CD1c-positive myeloid dendritic cell (primary cell): Measurements from ENCODE around the gene PYGL.
"Not testable (repeated sequence)": the region's sequence is repeated elsewhere in the genome, so short reads cannot be mapped to it uniquely, and the experiment has no call there.

Source experiments
- DNase-seq: peaks from one replicate; pipeline ENCODE4 v3.0.0-alpha.2; 2016; ENCODE audit errors: extremely low spot score

PYGL gene

GRCh38 chr14:50943943-50944646 lies at the start of gene PYGL:
Gene PYGL (minus strand): TSS chr14:50944483. CDS start chr14:50944403, 80 bp downstream.
- peak; percentile 88 for DNase-seq

- DNase-seq, result no peak
Measured at GRCh38 chr14:50985859-50986331, 41.6 kb upstream of the PYGL start.

- no peak for DNase-seq
Measured at GRCh38 chr14:50985124-50985858, 41.0 kb upstream of the PYGL start.

GRCh38 chr14:50984036-50984710 lies 39.9 kb upstream of the PYGL start:
- DNase-seq, result no peak

GRCh38 chr14:50979941-50980850 lies 35.9 kb upstream of the PYGL start:
- DNase-seq, result no peak

- no peak for DNase-seq
Measured at GRCh38 chr14:50978888-50979287, 34.6 kb upstream of the PYGL start.

- no peak for DNase-seq
Measured at GRCh38 chr14:50978529-50978871, 34.2 kb upstream of the PYGL start.

GRCh38 chr14:50977863-50978528 lies 33.7 kb upstream of the PYGL start:
- peak; percentile 34 for DNase-seq

- DNase-seq, result no peak
Measured at GRCh38 chr14:50974118-50974517, 29.8 kb upstream of the PYGL start.

- no peak for DNase-seq
Measured at GRCh38 chr14:50972734-50973133, 28.5 kb upstream of the PYGL start.

GRCh38 chr14:50970886-50971781 lies 26.9 kb upstream of the PYGL start:
- DNase-seq, result no peak

- peak; percentile 20 for DNase-seq
Measured at GRCh38 chr14:50967790-50968189, 23.5 kb upstream of the PYGL start.

- no peak for DNase-seq
Measured at GRCh38 chr14:50967103-50967502, 22.8 kb upstream of the PYGL start.

- DNase-seq, result no peak
Measured at GRCh38 chr14:50964683-50965390, 20.6 kb upstream of the PYGL start.

GRCh38 chr14:50963919-50964318 lies 19.6 kb upstream of the PYGL start:
- DNase-seq, result no peak

GRCh38 chr14:50961605-50962221 lies 17.4 kb upstream of the PYGL start:
- DNase-seq, result no peak

- no peak for DNase-seq
Measured at GRCh38 chr14:50957296-50957695, 13.0 kb upstream of the PYGL start.

GRCh38 chr14:50956421-50956820 lies 12.1 kb upstream of the PYGL start:
- not testable (repeated sequence) for DNase-seq
